Natural killer cell (primary cell): ENCODE results near the gene RFLNA. TPM values are rescaled to one million over a fixed set of nuclear protein-coding genes. Genes with fewer than 3 reads are reported as not detected.

Experiments used
- ATAC-seq, 3 donors: fragments of 150-1000 bp in 2 of 3; fragments of 200-7000 bp in 1 of 3; cut with Tn5 transposase; 1 replicate in 1 of 3; 2 replicates in 2 of 3; pipeline ENCODE4 v1.10.0; 2021; ENCODE audit warnings: mild to moderate bottlenecking in 2 of 3, moderate library complexity in 2 of 3
- DNase-seq, 2 donors: peaks; one replicate each; pipeline versions ENCODE4 v3.0.0 to v3.0.0-alpha.2; 2013 to 2021; ENCODE audit warnings: mixed read lengths in 1 of 2
- H3K27ac ChIP-seq: one replicate; pipeline ENCODE4 v1.5.1; 2013; ENCODE audit warnings: mild to moderate bottlenecking, low read length
- H3K27me3 ChIP-seq: one replicate; pipeline ENCODE4 v1.6.1; 2013; ENCODE audit warnings: low read length; ENCODE audit not compliant: control insufficient read depth, insufficient read depth
- H3K36me3 ChIP-seq: one replicate; pipeline ENCODE4 v1.6.1; 2013; ENCODE audit warnings: low read length; ENCODE audit not compliant: control insufficient read depth, insufficient read depth
- H3K4me1 ChIP-seq: one replicate; pipeline ENCODE4 v1.6.1; 2013; ENCODE audit warnings: low read length; ENCODE audit not compliant: control insufficient read depth, insufficient read depth
- H3K4me3 ChIP-seq: one replicate; pipeline ENCODE4 v1.5.1; 2013; ENCODE audit warnings: low read length
- H3K9me3 ChIP-seq: one replicate; pipeline ENCODE4 v1.6.1; 2013; ENCODE audit warnings: low read length; ENCODE audit not compliant: control insufficient read depth, insufficient read depth
- H3K27ac Mint-ChIP-seq, 2 donors: one replicate each; pipeline ENCODE4 v1.8.0; 2022; ENCODE audit warnings: mild to moderate bottlenecking in 2 of 2, mixed read lengths in 2 of 2, moderate library complexity in 1 of 2
- H3K27me3 Mint-ChIP-seq, 2 donors: one replicate each; pipeline ENCODE4 v1.8.0; 2022; ENCODE audit warnings: low read depth in 2 of 2, mixed read lengths in 2 of 2
- H3K36me3 Mint-ChIP-seq: one replicate; pipeline ENCODE4 v1.8.0; 2022; ENCODE audit warnings: mixed read lengths
- H3K4me1 Mint-ChIP-seq, 2 donors: one replicate each; pipeline ENCODE4 v1.8.0; 2022; ENCODE audit warnings: mixed read lengths in 2 of 2
- H3K4me3 Mint-ChIP-seq: one replicate; pipeline ENCODE4 v1.8.0; 2022; ENCODE audit warnings: mild to moderate bottlenecking, moderate library complexity, mixed read lengths
- H3K9me3 Mint-ChIP-seq, 2 donors: one replicate each; pipeline ENCODE4 v1.8.0; 2022; ENCODE audit warnings: mixed read lengths in 2 of 2
- WGBS: methylation state at CpG from one replicate; pipeline ENCODE4 v1.1.7; 2013; ENCODE audit warnings: missing lambda C conversion rate; ENCODE audit not compliant: insufficient coverage; 5-methylcytosine and 5-hydroxymethylcytosine counted together
- intact Hi-C: fragments of 100-400 bp; cut with micrococcal nuclease; formaldehyde crosslinking; loops from one replicate; pipeline ENCODE4 v1.14.2; 2022
- total RNA-seq, 4 donors: library from RNA; stranded (reverse); fragments of 120-200 nt in 1 of 4; gene quantifications; one replicate each; pipeline versions ENCODE4 v1.2.3 to v1.2.4, GENCODE V29; 2013 to 2022
- TF ChIP-seq, protein P1 (sequence below): fragments of 200-600 bp; IDR thresholded peaks from one replicate; pipeline ENCODE4 v1.8.0; 2022; ENCODE audit warnings: antibody characterized with exemption

RFLNA gene
- total RNA-seq, 3 donors from 2014 or later (not counting 1 experiment from before 2014, with no cell fraction given), result 0.85 TPM; not detected in 2

DNA sequence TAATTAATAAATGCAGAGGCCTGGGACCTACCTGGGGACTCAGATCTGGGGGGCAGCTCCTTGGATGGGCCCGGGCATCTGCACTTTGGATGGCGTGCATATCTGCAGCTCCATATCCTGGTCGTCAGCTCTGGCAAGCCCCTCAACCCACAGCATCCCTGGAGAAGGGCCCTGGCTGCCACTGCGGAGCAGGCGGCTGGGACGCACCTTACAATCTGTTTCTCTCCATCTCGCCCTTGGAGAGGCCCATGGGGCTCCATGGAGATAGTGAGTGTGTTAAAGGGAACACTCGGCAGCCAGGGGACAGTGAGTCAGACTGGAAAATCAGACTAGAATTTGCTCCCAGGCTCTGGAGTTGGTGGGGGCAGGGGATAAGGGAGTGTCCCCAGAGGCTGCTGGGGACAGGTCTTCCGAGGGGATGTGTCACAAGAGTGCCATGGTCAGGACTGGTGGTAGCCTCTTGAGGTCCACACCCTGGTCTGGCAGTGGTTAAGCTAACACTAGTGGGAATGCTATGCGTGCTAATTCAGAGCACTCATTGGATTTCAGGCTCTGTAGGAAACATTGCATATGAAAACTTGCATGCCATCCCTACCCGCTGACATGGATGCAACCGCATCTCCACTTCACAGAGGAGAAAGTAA, 21.5 kb downstream of the RFLNA start:
- Histone ChIP-seq H3K4me1 (no peaks in the 10 kb centered on the region), H3K4me3 (no peak overlapping the region), H3K36me3 (no peaks in the 10 kb centered on the region), H3K9me3 (no peaks in the 10 kb centered on the region), H3K27ac (no peak overlapping the region), H3K27me3 (no peaks in the 10 kb centered on the region)
- Mint-ChIP-seq H3K36me3 (no peaks in the 10 kb centered on the region), H3K9me3 (no peaks in the 10 kb centered on the region), H3K4me3 (no peak overlapping the region), H3K4me1 (no peaks in the 10 kb centered on the region), H3K27me3 (peaks cover 0 to 4% of the 10 kb centered on the region in 2 donors), H3K27ac (no peak overlapping the region)
- WGBS, result 89% methylated on average over 12 of the region's 12 CpGs
- ATAC-seq, result no peak
- no peak for DNase-seq
- TF ChIP-seq, protein P1, sequence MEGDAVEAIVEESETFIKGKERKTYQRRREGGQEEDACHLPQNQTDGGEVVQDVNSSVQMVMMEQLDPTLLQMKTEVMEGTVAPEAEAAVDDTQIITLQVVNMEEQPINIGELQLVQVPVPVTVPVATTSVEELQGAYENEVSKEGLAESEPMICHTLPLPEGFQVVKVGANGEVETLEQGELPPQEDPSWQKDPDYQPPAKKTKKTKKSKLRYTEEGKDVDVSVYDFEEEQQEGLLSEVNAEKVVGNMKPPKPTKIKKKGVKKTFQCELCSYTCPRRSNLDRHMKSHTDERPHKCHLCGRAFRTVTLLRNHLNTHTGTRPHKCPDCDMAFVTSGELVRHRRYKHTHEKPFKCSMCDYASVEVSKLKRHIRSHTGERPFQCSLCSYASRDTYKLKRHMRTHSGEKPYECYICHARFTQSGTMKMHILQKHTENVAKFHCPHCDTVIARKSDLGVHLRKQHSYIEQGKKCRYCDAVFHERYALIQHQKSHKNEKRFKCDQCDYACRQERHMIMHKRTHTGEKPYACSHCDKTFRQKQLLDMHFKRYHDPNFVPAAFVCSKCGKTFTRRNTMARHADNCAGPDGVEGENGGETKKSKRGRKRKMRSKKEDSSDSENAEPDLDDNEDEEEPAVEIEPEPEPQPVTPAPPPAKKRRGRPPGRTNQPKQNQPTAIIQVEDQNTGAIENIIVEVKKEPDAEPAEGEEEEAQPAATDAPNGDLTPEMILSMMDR, result no peak
- intact Hi-C loops, result no loop called here

DNA sequence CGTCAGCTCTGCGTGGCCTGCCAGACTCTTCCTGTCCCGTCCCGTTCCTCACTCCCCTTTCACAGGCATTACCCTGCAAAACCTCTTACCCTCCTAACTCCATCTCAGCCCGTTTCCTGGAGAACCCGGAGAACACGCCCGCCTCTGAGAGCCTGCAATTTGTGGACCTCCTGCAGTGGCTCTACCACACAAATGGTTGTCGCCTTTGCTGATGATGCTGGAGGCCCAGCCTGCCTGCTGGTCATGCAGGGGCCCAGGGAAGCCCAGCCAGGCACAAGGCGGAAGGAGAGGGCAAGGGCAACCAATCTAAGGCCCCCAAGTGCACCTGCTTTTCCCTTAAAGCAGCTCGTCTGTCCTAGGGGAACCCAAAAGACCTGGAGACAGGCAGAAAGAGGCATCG, 22.5 kb downstream of the RFLNA start:
- 87% methylated on average over 12 of the region's 12 CpGs for WGBS
- H3K9me3 Mint-ChIP-seq, result no peaks in the 10 kb centered on the region
- Histone ChIP-seq H3K27me3 (no peaks in the 10 kb centered on the region), H3K27ac (no peak overlapping the region), H3K36me3 (no peaks in the 10 kb centered on the region), H3K4me1 (no peaks in the 10 kb centered on the region), H3K9me3 (peaks cover 2% of the 10 kb centered on the region), H3K4me3 (no peak overlapping the region)
- H3K36me3 Mint-ChIP-seq, result no peaks in the 10 kb centered on the region
- H3K27ac Mint-ChIP-seq, result no peak overlapping the region
- intact Hi-C loops, result no loop called here
- TF ChIP-seq, protein P1, result no peak
- H3K4me1 Mint-ChIP-seq, result no peaks in the 10 kb centered on the region
- no peak overlapping the region for H3K4me3 Mint-ChIP-seq
- H3K27me3 Mint-ChIP-seq, result peaks cover 0 to 4% of the 10 kb centered on the region in 2 donors
- no peak for DNase-seq
- no peak for ATAC-seq

GRCh38 chr12:124318278-124319020, 23.6 kb downstream of the RFLNA start:
- peaks cover 0 to 4% of the 10 kb centered on the region in 2 donors for H3K27me3 Mint-ChIP-seq
- Histone ChIP-seq H3K4me3 (no peak overlapping the region), H3K9me3 (peaks cover 7% of the 10 kb centered on the region), H3K36me3 (no peaks in the 10 kb centered on the region), H3K27ac (no peak overlapping the region), H3K4me1 (no peaks in the 10 kb centered on the region), H3K27me3 (no peaks in the 10 kb centered on the region)
- TF ChIP-seq, protein P1, result no peak
- no peak overlapping the region for H3K4me3 Mint-ChIP-seq
- H3K36me3 Mint-ChIP-seq, result no peaks in the 10 kb centered on the region
- DNase-seq (no peak), ATAC-seq (no peak)
- no peaks in the 10 kb centered on the region for H3K4me1 Mint-ChIP-seq
- 89% methylated on average over 25 of the region's 25 CpGs for WGBS
- intact Hi-C loops, result no loop called here
- H3K9me3 Mint-ChIP-seq, result no peaks in the 10 kb centered on the region
- H3K27ac Mint-ChIP-seq, result no peak overlapping the region
